Lung (tissue), 12 donors: ENCODE results near the gene GABRG3. TPM values are rescaled to one million over a fixed set of nuclear protein-coding genes. Genes with fewer than 3 reads are reported as not detected.

Experiments used
- ATAC-seq: fragments of 200-7000 bp; cut with Tn5 transposase; one replicate; pipeline ENCODE4 v1.9.1; 2020; ENCODE audit warnings: moderate number of reproducible peaks; ENCODE audit not compliant: insufficient read depth, low FRiP score
- DNase-seq, 3 donors: peaks; one replicate each; pipeline ENCODE4 v3.0.0-alpha.2; 2013 to 2017
- H3K27ac ChIP-seq, 2 donors: one replicate each; pipeline ENCODE4 v1.5.1; 2013; ENCODE audit warnings: mild to moderate bottlenecking in 2 of 2, moderate library complexity in 2 of 2, control low read depth in 1 of 2, inconsistent platforms in 1 of 2, low read depth in 1 of 2, low read length in 1 of 2
- H3K27me3 ChIP-seq, 3 donors: one replicate each; pipeline ENCODE4 v1.5.1; 2013; ENCODE audit warnings: low read length in 2 of 3; ENCODE audit not compliant: control insufficient read depth in 3 of 3, insufficient read depth in 3 of 3
- H3K36me3 ChIP-seq, 4 donors: one replicate each; pipeline ENCODE4 v1.5.1; 2013; ENCODE audit warnings: low read length in 4 of 4, mild to moderate bottlenecking in 1 of 4, moderate library complexity in 1 of 4; ENCODE audit not compliant: control insufficient read depth in 4 of 4, insufficient read depth in 4 of 4
- H3K4me1 ChIP-seq, 5 donors: one replicate each; pipeline ENCODE4 v1.5.1; 2013; ENCODE audit warnings: low read length in 5 of 5, mild to moderate bottlenecking in 2 of 5, moderate library complexity in 1 of 5; ENCODE audit not compliant: control insufficient read depth in 5 of 5, insufficient read depth in 5 of 5
- H3K4me3 ChIP-seq: one replicate; pipeline ENCODE4 v1.5.1; 2013; ENCODE audit warnings: mild to moderate bottlenecking, control low read depth, moderate library complexity
- H3K9ac ChIP-seq, 2 donors: one replicate each; pipeline ENCODE4 v1.5.1; 2013; ENCODE audit warnings: low read length in 2 of 2, control low read depth in 1 of 2; ENCODE audit not compliant: insufficient read depth in 1 of 2
- H3K9me3 ChIP-seq, 4 donors: one replicate each; pipeline ENCODE4 v1.5.1; 2013; ENCODE audit warnings: low read length in 3 of 4, mild to moderate bottlenecking in 1 of 4, moderate library complexity in 1 of 4; ENCODE audit not compliant: control insufficient read depth in 4 of 4, insufficient read depth in 3 of 4
- CTCF ChIP-seq: IDR thresholded peaks from 2 replicates; pipeline ENCODE4 v1.5.1; 2012; ENCODE audit warnings: mild to moderate bottlenecking; ENCODE audit errors: control extremely low read depth, extremely low read depth
- WGBS, 2 donors: extraction: QIAGEN DNeasy Blood & Tissue Kit; methylation state at CpG; one replicate each; pipeline ENCODE4 v1.1.7; 2013; 5-methylcytosine and 5-hydroxymethylcytosine counted together
- polyA plus RNA-seq, 2 donors: library from polyadenylated mRNA; stranded (reverse); fragments of 200-250 nt; gene quantifications; one replicate each; pipeline ENCODE4 v1.2.1, GENCODE V29; 2013
- total RNA-seq, 2 donors: library from RNA; depleted of rRNA in 1 of 2; stranded (reverse); fragments of >200 nt in 1 of 2; gene quantifications; one replicate each; pipeline ENCODE4 v1.2.1, GENCODE V29; 2014 to 2021
- donor health status: control.
- donor health status: control.
- donor health status: Bipolar disorder and iron deficiency.
- donor health status: healthy.
- donor health status: DM: yes; HTN: yes; CAD: no.

Gene GABRG3
- total and polyA plus RNA-seq, 4 donors, result 16.9 TPM; not detected in 3

DNA sequence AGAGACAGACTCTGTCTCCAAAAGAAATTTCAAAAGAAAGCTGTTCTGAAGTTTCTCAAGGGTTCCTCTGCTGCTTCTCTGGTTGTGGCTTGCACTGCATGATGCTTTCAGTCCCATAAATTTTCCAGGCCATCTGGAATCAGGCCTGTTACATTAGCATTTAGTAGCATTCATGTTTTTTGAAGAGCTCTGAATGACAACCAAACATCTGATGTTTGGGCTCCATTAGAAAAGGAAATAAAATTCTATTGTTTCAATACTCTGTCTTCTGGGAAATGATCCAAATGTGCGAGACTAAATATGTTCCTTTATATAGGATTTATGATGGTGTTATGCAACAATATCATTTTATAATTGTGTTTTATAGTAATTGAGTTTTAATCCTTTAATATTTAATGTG, 455.8 kb downstream of the GABRG3 start:
- H3K9ac ChIP-seq, result no peak overlapping the region
- H3K36me3 ChIP-seq, result no peaks in the 10 kb centered on the region
- DNase-seq, result peak; percentile 49 to 92 (median 92)
- H3K4me3 ChIP-seq, result no peak overlapping the region
- 58 to 64% methylated on average over 1 of the region's 1 CpG for WGBS, 2 donors
- ATAC-seq, result no peak
- peaks cover 0 to 6% (median 0%) of the 10 kb centered on the region in 4 donors for H3K9me3 ChIP-seq
- H3K4me1 ChIP-seq, result peaks cover 0 to 18% (median 0%) of the 10 kb centered on the region in 5 donors
- H3K27ac ChIP-seq, result no peak overlapping the region
- H3K27me3 ChIP-seq, result no peaks in the 10 kb centered on the region
- TF ChIP-seq CTCF, result no peak

DNA sequence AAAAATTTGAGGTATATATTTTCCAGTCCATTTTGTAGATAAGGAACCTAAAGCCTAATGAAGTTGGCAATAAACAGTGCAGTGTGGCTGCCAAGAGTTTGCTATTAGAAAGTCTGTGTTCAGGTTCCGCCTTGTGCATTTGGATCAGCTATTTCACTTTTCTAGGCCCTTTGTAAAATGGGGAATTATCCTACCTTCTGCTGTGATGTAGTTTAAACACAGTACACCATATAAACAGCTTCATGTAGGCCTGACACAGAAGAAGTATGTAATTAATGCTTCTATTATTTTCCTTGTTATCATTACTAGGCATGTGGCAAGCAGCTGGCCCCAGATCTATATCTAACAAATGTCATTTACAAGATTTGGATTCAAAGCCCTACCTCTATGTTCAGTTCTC, 456.3 kb downstream of the GABRG3 start:
- no peaks in the 10 kb centered on the region for H3K27me3 ChIP-seq
- H3K4me3 ChIP-seq, result no peak overlapping the region
- WGBS, 2 donors, result 84 to 85% methylated on average over 1 of the region's 1 CpG
- H3K4me1 ChIP-seq, result peaks cover 0 to 18% (median 0%) of the 10 kb centered on the region in 5 donors
- peaks cover 0 to 6% (median 0%) of the 10 kb centered on the region in 4 donors for H3K9me3 ChIP-seq
- TF ChIP-seq CTCF, result no peak
- no peaks in the 10 kb centered on the region for H3K36me3 ChIP-seq
- no peak for ATAC-seq
- peak in 2 of 3 donors; percentile 58 to 89 for DNase-seq
- no peak overlapping the region for H3K9ac ChIP-seq
- H3K27ac ChIP-seq, result no peak overlapping the region

GRCh38 chr15:27428151-27428550, 457.2 kb downstream of the GABRG3 start:
- Histone ChIP-seq H3K4me3 (no peak overlapping the region), H3K27me3 (no peaks in the 10 kb centered on the region), H3K27ac (no peak overlapping the region), H3K9ac (no peak overlapping the region), H3K4me1 (peaks cover 0 to 18% (median 0%) of the 10 kb centered on the region in 5 donors), H3K9me3 (peaks cover 0 to 6% (median 0%) of the 10 kb centered on the region in 4 donors), H3K36me3 (no peaks in the 10 kb centered on the region)
- WGBS, 2 donors, result 85 to 96% methylated on average over 3 of the region's 3 CpGs
- TF ChIP-seq CTCF, result no peak
- DNase-seq (no peak), ATAC-seq (no peak)

- ATAC-seq, result no peak
- Histone ChIP-seq H3K4me1 (peaks cover 0 to 18% (median 0%) of the 10 kb centered on the region in 5 donors), H3K4me3 (no peak overlapping the region), H3K27me3 (no peaks in the 10 kb centered on the region), H3K36me3 (no peaks in the 10 kb centered on the region), H3K9ac (no peak overlapping the region), H3K9me3 (peaks cover 0 to 6% (median 0%) of the 10 kb centered on the region in 4 donors), H3K27ac (no peak overlapping the region)
- no peak for TF ChIP-seq CTCF
- whole genome bisulfite sequencing, 2 donors, result 93 to 95% methylated on average over 4 of the region's 4 CpGs
- DNase-seq, result no peak
Observed at GRCh38 chr15:27429577-27429976, 458.6 kb downstream of the GABRG3 start.
